NCI-H2029 treated with DMSO at 0.1 percent for 48 hours (cell line): ENCODE measurements around the gene ST7.
"Not testable (repeated sequence)": the region's sequence is repeated elsewhere in the genome, so short reads cannot be mapped to it uniquely, and the experiment has no call there.

ENCODE experiments used
- DNase-seq: peaks from one replicate; lab custom pipeline; 2025; lab: John Stamatoyannopoulos, UW

Gene ST7

GRCh38 chr7:117010375-117011133, 57.3 kb downstream of the ST7 start:
- no peak for DNase-seq

GRCh38 chr7:117011419-117012260, 58.3 kb downstream of the ST7 start:
- DNase-seq: no peak

- no peak for DNase-seq
These were observed 59.0 kb downstream of the ST7 start for GRCh38 chr7:117012284-117012683.

GRCh38 chr7:117012696-117013095, 59.4 kb downstream of the ST7 start:
- no peak for DNase-seq

- DNase-seq: no peak
These were observed 60.9 kb downstream of the ST7 start for GRCh38 chr7:117014099-117014656.

GRCh38 chr7:117014673-117015133, 61.4 kb downstream of the ST7 start:
- peak; percentile 46 for DNase-seq

- no peak for DNase-seq
These were observed 62.2 kb downstream of the ST7 start for GRCh38 chr7:117015258-117016184.

GRCh38 chr7:117017017-117017451, 63.7 kb downstream of the ST7 start:
- DNase-seq: no peak

- no peak for DNase-seq
These were observed 64.5 kb downstream of the ST7 start for GRCh38 chr7:117017702-117018266.

- no peak for DNase-seq
These were observed 65.4 kb downstream of the ST7 start for GRCh38 chr7:117018713-117019112.

- no peak for DNase-seq
These were observed 66.0 kb downstream of the ST7 start for GRCh38 chr7:117019287-117019686.

GRCh38 chr7:117019786-117020590, 66.7 kb downstream of the ST7 start:
- peak; percentile 74 for DNase-seq

GRCh38 chr7:117020591-117020973, 67.3 kb downstream of the ST7 start:
- no peak for DNase-seq

GRCh38 chr7:117021366-117021765, 68.1 kb downstream of the ST7 start:
- no peak for DNase-seq

- DNase-seq: no peak
These were observed 68.7 kb downstream of the ST7 start for GRCh38 chr7:117021986-117022385.

GRCh38 chr7:117023325-117023854, 70.1 kb downstream of the ST7 start:
- DNase-seq: no peak

- DNase-seq: no peak
These were observed 71.5 kb downstream of the ST7 start for GRCh38 chr7:117024811-117025210.

- no peak for DNase-seq
These were observed 72.6 kb downstream of the ST7 start for GRCh38 chr7:117025891-117026290.

GRCh38 chr7:117030346-117030745, 77.0 kb downstream of the ST7 start:
- not testable (repeated sequence) for DNase-seq

- not testable (repeated sequence) for DNase-seq
These were observed 77.5 kb downstream of the ST7 start for GRCh38 chr7:117030793-117031192.
